PFSK-1 (cell line): Measurements from ENCODE around the gene HNF4A.

ENCODE experiments used
- FOXP2 ChIP-seq: optimal IDR thresholded peaks from 2 replicates; pipeline ENCODE3; 2011; ENCODE audit warnings: borderline replicate concordance, control low read depth, inconsistent platforms; ENCODE audit not compliant: insufficient read depth; ENCODE audit errors: extremely low read length, extremely low read depth
- REST ChIP-seq, 2 experiments: IDR thresholded peaks; 2 replicates each; pipeline versions ENCODE4 v1.6.1 to v1.8.0; 2011 to 2012; ENCODE audit warnings: low read depth in 2 of 2, low read length in 2 of 2, control low read depth in 1 of 2, inconsistent platforms in 1 of 2, mild to moderate bottlenecking in 1 of 2, moderate library complexity in 1 of 2; ENCODE audit not compliant: insufficient read depth in 1 of 2

GRCh38 chr20:44335675-44336074 is 19.8 kb upstream of the HNF4A start:
- TF ChIP-seq FOXP2 (no peak), REST (IDR thresholded peaks at IDR 0.05; ENCODE audit: insufficient read depth in 1 of 2, low read depth in 2 of 2, low read length in 2 of 2) (no peak)
